Activated effector memory CD4-positive, alpha-beta T cell treated with anti-CD3 and anti-CD28 coated beads, Interleukin-2, amount 50 U/mL, for 16 hours (primary cell): Measurements from ENCODE around the gene SYNM.

Experiments
- DNase-seq: peaks from one replicate; pipeline ENCODE4 v3.0.0-alpha.2; 2020

The SYNM gene

GRCh38 chr15:99123713-99124451 is 19.0 kb downstream of the SYNM start:
- DNase-seq = no peak

GRCh38 chr15:99124641-99125040 is 19.8 kb downstream of the SYNM start:
- DNase-seq = no peak

DNA sequence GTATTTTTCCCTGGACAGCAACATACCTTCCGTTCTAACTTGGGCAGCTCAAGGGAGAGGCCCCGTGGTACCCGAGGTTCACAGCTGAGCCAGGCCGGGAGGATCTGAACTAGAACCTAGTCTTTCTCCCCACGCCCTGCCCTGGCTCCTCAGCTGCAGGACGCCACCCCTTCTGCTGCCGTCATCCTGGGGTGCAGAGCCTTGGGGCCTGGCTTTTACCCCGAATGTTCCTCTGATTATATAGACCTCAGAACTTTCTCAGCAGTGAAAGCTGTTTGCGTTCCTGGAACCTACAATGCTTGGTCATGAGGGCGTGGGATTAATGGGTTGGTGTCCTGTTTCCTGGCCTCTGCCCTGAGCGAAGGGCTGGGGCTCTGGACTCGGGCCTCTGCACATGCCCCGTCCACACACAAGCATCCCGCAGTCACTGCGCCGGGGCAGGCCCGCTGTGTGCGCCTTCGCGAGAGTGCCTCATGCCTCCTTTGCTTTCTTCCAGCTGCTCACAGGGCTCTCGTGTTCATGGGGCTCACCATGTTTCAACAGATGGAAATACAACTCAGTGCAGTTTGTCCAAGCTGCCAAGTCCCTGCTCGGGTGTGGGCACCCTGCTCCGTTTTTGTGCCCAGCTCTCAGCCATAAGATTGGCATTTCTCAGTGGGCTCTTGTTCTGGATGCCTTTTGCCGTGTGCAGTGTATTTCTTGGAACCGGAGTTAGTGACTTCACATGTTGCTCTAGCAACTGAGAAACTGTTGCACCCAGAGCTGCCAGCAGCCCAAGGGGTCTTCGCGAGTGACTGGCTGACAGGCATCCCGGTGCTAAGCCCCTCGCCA is 20.4 kb downstream of the SYNM start:
- DNase-seq = no peak

- DNase-seq = no peak
Measured at GRCh38 chr15:99126131-99126588, 21.3 kb downstream of the SYNM start.

GRCh38 chr15:99126930-99127329 is 22.1 kb downstream of the SYNM start:
- no peak for DNase-seq

DNA sequence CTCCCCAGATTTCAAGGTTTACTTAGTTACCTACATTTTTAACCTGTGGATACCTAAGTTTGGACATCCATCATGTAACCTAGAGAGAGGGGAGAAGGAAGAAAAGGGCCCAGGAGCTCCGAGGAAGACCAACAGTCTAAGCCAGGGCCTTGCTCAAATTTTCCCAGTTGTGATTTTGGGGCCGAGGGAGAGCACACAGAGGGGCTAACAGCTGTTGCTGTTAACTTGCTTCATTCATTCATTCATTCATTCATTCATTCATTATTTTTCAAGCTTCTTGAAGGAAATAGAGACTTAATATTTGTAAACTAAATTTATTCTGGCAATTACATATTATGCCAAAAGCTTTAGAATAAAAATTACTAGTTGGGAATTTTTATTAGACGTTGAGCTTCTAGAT is 22.9 kb downstream of the SYNM start:
- no peak for DNase-seq

DNA sequence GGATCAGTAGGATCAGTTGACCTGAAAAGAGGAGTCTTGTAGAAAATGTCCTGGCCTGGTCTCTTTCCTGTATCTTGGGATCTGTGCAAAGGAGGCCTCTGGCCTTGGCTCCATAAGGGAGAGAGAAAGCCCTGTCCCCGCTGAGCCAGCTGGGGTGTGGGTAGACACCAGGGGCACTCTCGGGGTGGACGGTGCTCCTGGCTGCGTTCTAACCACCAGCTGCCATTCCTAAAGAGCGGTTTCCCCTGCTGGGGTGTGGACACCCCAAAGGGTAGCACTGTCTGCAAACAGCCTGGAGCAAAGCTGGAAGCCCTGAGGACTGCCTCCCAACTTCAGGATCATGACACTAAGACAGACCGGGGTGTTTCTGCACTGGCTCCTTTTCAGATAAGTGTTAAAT is 23.5 kb downstream of the SYNM start:
- DNase-seq = no peak

- DNase-seq = no peak
Measured at GRCh38 chr15:99129644-99130043, 24.8 kb downstream of the SYNM start.

- DNase-seq = no peak
Measured at GRCh38 chr15:99130314-99130713, 25.4 kb downstream of the SYNM start.

GRCh38 chr15:99130765-99131440 is 26.0 kb downstream of the SYNM start:
- no peak for DNase-seq

- peak; percentile 58 for DNase-seq
Measured at GRCh38 chr15:99131441-99132023, 26.7 kb downstream of the SYNM start.

- no peak for DNase-seq
Measured at GRCh38 chr15:99132122-99132521, 27.2 kb downstream of the SYNM start.

- DNase-seq = no peak
Measured at GRCh38 chr15:99132634-99133287, 27.9 kb downstream of the SYNM start.

DNA sequence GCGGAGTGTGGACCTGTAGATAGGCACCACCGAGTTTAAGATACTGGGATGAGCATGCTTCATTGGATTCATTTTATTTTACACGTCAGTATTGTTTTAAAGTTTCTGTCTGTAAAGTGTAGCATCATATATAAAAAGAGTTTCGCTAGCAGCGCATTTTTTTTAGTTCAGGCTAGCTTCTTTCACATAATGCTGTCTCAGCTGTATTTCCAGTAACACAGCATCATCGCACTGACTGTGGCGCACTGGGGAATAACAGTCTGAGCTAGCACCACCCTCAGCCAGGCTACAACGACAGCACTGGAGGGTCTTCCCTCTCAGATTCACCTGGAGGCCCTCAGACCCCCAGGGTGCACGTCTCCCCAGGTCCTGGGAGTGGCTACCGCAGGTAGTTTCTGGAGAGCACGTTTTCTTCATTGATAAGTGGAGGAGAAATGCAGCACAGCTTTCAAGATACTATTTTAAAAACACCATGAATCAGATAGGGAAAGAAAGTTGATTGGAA is 29.5 kb downstream of the SYNM start:
- DNase-seq = no peak

DNA sequence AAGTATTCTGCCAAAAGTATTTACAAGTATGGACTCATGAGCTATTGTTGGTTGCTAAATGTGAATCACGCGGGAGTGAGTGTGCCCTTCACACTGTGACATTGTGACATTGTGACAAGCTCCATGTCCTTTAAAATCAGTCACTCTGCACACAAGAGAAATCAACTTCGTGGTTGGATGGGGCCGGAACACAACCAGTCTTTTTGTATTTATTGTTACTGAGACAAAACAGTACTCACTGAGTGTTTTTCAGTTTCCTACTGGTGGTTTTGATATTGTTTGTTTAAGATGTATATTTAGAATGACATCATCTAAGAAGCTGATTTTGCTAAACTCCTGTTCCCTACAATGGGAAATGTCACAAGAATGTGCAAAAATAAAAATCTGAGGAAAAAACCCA is 30.3 kb downstream of the SYNM start:
- DNase-seq = no peak

- DNase-seq = no peak
Measured at GRCh38 chr15:99137111-99137546, 32.2 kb downstream of the SYNM start.

DNA sequence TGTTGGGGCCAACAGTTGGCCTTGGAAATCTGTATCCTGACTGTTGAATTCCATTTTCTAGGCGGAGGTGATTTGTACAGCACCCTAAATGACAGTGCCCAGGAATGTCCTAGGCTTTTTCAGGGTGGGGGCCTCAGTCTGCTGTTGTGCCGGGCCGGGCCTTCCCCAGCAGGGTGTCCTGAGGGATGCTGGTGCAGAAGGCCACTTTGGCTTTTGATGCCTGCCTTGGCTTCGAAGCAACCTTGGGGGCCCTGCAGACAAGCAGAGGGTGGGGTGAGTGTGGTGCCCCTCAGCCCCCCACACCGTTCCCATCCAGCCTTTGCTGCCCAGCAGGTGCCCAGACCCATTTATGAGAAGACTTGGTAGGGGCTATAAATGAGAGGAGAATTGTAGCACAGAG is 33.0 kb downstream of the SYNM start:
- no peak for DNase-seq

DNA sequence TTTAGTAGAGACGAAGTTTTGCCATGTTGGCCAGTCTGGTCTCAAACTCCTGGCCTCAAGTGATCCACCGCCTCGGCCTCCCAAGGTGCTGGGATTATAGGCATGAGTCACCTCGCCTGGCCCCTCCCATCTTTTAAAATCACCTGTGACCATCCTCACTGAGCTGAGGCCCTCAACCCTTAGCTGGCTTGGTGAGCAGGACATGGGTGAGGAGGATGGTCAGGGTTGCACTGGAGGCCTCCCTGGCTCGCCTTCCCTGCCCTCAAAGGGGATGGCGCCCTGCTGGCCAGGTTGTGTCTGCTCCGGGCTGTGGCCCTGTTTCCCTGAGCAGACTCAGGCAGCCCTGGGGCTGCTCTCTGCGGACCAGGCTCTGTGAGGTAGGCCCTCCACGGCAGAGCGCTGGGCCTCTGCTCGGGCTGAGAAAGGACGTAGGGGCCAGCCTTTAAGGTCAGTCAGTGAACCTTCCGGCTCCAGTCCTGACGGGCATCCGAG is 33.7 kb downstream of the SYNM start:
- DNase-seq = no peak

DNA sequence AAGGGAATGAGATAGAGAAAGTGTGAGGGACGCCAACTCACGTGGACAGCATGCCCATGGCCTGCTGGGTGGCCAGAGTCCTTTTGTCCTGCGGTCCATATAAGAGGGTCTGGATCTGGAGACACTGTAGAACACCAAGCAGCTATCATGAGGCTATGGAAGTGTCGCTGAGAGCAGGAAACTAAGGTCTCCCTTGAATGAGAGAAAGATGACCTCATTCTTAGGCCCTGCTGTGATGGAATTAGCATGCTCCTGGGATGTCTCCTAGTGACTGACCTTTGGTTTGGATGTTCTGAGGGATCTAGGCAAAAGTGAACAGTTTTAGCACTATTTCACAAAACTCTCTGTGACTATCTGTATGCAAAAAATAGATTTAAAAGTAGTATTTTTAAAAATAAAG is 34.4 kb downstream of the SYNM start:
- no peak for DNase-seq

- DNase-seq = no peak
Measured at GRCh38 chr15:99140590-99140989, 35.7 kb downstream of the SYNM start.

DNA sequence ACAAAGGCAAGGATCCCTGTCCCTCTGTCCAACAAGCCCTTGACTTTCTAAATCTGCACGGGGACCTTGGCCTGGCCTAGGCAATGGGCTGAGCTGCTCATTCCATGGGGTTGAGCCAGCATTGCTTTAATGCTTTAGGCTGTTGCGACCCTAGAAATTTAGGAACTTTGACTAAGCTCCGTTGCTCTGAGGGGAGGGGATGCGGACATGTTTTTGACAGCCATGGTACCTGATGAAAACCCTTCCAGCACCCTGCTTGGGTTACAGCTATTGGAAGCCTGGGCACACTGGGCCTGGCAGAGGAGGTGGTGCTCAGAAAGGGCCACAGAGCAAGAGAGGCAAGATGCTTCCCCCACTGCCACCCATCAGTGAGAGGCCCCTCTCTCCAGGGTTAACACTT is 37.1 kb downstream of the SYNM start:
- DNase-seq = no peak

DNA sequence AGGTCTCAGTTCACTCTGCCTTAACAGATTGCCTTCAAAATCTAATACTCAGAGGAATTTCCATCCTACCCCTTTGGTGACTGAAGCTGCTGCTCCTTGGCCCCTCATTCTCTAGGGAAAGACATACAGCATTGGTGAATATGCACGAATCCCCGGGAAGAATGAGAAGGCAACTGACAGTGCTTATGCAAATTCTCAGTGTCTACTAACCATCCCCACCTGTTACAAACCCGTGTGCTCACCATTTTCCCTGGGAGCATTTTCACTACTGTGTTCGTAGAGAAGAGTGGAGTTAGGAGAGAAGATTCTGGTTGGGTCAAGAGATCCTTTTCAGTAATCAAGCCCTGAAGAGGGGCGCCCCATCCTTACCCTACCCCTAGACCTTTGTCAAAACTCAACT is 37.7 kb downstream of the SYNM start:
- DNase-seq = no peak
